Astrocyte (in vitro differentiated cells and primary cell): Measurements from ENCODE around the gene PROM1.

Experiments used
- EZH2 ChIP-seq: IDR thresholded peaks from 2 replicates; pipeline ENCODE4 v1.6.1; 2012; ENCODE audit warnings: mild to moderate bottlenecking, low read length, inconsistent platforms; ENCODE audit not compliant: insufficient read depth
- TF ChIP-seq, protein P1 (sequence below): IDR thresholded peaks from 2 replicates; pipeline ENCODE4 v1.5.1; 2011; ENCODE audit warnings: low read depth, mild to moderate bottlenecking, inconsistent platforms, low read length, moderate library complexity; ENCODE audit not compliant: insufficient read depth

GRCh38 chr4:16113741-16114140 is 29.9 kb upstream of the PROM1 start:
- TF ChIP-seq, protein P1, sequence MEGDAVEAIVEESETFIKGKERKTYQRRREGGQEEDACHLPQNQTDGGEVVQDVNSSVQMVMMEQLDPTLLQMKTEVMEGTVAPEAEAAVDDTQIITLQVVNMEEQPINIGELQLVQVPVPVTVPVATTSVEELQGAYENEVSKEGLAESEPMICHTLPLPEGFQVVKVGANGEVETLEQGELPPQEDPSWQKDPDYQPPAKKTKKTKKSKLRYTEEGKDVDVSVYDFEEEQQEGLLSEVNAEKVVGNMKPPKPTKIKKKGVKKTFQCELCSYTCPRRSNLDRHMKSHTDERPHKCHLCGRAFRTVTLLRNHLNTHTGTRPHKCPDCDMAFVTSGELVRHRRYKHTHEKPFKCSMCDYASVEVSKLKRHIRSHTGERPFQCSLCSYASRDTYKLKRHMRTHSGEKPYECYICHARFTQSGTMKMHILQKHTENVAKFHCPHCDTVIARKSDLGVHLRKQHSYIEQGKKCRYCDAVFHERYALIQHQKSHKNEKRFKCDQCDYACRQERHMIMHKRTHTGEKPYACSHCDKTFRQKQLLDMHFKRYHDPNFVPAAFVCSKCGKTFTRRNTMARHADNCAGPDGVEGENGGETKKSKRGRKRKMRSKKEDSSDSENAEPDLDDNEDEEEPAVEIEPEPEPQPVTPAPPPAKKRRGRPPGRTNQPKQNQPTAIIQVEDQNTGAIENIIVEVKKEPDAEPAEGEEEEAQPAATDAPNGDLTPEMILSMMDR: no peak
- TF ChIP-seq EZH2: no peak
